SW 1271 (cell line): ENCODE measurements around the gene COLEC11.

Experiments used
- DNase-seq, 2 experiments: peaks; one replicate each; lab custom pipeline; 2025; lab: John Stamatoyannopoulos, UW

COLEC11 gene

DNA sequence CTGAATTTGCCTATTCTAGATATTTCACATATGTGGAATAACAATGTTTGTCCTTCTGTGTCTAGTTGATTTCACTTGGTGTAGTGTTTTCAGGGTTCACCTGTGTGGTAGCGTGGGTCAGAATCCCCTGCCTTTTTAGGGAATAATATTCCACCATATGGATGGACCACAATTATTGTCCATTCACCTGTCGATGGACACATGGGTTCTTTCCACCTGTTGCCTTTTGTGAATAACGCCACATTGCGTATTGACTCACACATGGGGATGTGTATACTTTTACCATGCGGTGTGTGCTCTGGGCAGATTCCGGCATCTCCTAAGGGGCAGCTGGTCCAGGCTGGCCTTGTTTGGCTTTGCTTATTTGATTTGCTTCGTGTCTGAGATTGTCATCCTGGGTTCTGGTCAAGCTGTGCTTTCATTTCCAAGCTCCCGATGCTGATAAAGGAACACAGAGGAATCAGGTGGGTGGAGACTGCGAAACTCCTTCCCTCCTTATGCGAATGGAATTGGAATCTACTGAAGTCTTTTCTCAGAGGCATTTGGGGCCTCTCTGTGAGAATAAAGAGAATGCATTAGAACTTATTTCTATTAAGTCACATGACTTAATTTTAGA is 44.2 kb downstream of the COLEC11 start:
- no peak for DNase-seq

DNA sequence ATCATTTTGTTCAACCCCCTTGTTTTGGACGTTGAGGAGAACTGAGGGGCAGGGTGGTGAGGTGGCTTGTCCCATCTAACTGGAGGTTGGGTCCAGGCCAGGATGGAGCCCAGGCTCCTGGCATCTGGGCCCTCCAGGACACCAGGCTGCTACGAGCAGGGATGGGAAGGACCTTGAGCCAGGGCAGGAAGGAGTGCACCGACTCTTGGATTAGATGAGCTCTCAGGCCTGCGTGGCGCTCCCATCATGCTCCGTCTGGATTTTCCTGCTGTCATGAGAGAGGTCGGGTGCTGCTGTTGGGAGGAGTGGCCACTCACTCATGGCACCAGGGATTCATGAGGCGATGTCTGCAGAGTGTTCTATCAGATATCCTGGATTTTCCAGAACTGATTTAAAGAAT is 44.7 kb downstream of the COLEC11 start:
- DNase-seq: no peak

DNA sequence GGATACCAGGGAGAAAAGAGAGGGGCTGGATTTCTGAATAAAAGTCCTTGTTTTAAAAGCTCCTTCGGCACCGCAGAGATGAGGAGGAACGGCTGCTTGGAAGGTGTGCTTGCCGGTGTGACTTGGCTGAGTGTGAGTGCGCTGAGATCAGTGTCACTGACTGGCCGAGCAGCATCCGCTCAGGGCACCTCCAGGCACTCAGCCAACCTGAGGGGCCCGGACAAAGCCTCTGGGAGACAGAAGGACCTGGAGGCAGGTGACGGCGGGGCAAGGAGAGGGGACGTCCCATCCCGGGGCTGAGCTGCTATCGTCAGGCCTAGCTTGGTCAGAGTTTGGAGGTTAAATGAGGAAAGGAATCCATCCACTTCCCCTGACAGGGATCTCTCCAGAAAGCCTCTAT is 46.3 kb downstream of the COLEC11 start:
- DNase-seq: no peak

DNA sequence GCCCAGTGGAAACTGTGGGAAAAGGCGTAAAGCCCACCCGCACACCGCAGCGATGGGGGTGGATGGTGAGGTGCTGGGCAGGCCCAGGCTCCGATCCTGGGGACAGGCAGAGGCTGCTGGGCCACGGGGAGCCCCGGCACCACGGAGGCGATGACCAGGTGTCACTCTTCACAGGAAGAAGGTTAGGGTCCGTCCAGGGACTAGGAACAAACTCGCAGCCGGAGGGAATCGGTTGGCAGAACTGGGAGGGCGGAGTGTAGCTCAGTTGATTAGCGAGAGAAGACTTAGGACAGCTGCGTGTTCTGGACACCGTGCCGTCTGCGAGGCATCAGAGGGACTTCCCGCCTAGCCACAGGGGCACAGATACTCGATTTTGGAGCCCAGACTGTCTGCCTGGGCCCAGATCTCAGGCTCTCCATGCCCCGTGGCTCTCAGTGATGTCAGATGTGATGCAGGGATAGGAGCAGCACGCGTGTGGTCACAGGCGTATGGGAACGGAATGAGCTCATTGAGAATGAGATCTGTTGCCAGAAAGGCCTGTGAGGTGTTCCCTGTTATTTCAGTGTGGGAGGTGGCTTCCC is 47.0 kb downstream of the COLEC11 start:
- DNase-seq: no peak

DNA sequence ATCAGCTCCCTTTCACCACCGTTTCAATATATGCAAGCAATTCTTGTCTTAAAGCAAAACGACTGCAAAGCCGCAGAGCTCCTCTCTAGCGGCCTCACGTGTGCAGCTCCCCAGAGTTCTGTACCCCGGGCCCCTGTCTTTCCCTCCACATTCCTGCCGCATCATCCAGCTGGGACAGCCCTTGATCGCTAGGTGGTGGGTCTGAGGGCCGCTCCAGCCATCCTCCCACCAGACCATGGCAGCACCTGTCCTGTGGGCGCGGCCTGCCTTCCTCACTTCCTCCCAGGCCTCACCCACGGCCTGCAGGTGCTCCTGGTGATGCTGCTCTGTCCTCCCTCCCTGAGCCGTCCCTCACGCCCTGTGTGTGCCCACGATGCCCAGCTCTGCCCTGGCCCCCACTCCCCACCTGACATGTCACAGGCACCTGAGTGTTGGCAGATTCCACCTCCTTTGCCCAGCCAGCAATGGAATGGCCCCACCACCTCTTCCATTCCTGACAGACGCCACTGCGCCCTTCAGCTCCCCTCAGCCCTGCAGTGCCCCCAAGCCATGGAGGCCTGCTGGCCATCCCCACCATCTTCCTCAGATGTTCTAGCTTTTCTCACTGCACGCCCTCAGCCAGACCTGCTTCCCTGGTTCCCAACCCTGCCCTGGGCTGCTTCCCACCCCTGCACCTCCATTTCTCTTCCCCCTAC is 47.8 kb downstream of the COLEC11 start:
- DNase-seq: no peak

DNA sequence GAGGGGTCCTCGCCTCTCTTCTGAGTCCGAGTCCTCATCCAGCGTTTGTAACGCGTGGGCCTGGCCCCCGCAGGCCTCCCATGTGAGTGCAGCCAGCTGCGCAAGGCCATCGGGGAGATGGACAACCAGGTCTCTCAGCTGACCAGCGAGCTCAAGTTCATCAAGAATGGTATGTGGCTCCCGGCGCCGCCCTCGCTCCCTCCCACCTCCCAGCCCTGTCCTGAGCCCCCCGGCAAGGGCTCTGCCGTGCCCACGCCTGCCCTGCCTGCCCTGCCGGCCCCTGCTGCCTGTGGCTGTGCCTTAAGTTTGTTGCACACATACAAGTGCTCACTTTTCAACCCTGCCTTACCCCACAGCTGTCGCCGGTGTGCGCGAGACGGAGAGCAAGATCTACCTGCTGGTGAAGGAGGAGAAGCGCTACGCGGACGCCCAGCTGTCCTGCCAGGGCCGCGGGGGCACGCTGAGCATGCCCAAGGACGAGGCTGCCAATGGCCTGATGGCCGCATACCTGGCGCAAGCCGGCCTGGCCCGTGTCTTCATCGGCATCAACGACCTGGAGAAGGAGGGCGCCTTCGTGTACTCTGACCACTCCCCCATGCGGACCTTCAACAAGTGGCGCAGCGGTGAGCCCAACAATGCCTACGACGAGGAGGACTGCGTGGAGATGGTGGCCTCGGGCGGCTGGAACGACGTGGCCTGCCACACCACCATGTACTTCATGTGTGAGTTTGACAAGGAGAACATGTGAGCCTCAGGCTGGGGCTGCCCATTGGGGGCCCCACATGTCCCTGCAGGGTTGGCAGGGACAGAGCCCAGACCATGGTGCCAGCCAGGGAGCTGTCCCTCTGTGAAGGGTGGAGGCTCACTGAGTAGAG is 48.7 kb downstream of the COLEC11 start:
- no peak for DNase-seq

DNA sequence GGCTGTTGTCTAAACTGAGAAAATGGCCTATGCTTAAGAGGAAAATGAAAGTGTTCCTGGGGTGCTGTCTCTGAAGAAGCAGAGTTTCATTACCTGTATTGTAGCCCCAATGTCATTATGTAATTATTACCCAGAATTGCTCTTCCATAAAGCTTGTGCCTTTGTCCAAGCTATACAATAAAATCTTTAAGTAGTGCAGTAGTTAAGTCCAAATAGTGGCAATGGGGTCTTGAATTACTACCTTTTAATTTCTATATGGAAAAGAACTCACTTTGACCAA is 49.3 kb downstream of the COLEC11 start:
- DNase-seq: no peak

DNA sequence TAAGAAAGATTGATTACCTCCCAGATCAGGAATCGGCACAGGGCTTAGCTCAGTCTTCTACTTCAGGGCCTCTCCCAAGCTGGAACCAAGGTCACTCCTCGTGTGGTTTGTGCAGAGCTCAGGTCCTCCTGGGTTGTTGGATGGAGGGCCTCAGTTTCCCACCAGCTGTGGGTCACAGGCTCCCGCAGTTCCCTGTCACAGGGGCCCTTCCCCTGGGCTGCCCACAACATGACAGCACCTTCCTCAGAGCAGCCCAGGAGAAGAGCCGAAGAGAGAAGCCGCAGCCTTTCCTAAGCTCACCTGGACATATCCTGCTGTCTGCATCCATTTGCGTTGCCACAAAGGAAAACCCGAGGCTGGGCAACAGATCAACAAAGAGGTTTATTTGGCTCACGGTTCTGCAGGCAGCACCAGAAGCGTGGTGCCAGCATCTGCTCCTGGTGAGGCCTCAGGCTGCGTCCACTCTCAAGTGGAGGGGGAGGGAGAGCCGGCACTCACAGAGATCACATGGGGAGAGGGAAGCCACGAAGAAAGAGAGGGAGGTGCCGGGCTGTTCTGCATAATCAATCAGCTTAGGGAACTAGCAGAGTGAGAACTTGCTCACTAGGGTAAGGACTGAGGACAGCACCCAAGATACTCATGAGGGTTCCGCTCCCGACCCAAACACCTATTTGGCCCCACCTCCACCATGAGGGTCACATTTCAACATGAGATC is 50.1 kb downstream of the COLEC11 start:
- DNase-seq: no peak

DNA sequence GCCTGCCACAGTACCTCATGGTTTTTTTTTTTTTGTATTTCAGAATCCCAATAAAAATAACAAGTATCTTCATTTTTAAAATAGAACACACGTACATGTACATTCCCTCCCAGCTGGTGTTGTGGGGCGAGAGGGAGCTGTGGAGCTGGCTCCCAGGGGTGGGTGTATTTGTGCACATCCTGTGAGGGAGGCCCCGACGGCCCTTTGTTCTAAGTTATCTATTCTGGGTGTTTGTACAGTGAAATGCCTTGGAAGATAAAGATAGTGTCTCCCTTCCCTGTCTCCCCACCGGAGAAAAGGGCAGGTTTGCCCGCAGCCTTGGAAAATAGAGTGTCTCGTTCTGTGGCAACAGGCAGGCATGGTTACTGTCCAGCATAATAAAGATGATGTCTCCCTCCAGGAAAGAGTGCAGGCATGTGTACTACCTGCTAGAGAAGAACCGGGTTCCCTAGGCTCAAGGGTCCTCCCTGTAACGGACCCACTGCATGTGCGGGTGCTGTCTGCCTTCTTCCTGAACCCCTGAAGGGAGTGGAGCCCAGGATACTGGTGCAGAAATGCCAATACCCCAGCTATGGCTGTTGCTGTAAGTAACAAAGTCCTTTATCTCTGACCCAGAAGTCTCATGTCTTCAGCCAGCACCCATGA is 51.0 kb downstream of the COLEC11 start:
- no peak for DNase-seq

DNA sequence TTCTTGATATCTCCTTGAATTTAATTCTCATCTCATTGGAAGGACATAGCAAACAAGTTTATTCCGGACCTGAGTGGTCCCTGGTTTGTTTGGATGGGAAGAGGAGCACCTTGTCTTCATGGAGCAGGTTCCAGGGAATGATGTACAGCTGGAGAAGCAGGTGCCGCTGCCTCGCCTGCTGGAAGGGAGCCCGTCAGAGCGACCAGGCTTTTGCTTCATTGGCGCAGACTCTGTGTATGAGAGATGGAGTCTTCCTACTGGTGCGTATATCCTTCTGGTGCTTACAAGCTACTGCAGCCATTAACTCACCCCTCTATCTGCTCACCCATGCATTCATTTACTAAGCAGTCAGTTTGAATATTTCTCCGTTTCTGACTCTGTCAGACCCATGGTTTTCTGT is 51.5 kb downstream of the COLEC11 start:
- DNase-seq: no peak

DNA sequence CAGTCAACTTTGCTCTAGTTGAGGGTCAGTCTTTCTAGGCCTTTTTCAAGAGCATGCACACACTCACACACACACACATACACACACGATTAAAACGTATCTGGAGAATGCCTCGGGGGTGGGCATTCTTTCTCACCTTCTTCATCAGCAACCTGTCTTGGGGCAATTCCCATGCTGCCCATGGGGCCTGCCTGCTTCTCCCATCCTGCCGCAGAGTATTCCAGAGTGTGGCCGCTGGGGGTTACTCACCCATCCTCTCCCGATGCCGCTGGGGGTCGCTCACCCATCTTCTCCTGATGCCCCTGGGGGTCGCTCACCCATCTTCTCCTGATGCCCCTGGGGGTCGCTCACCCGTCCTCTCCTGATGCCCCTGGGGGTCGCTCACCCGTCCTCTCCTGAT is 52.3 kb downstream of the COLEC11 start:
- DNase-seq: no peak

DNA sequence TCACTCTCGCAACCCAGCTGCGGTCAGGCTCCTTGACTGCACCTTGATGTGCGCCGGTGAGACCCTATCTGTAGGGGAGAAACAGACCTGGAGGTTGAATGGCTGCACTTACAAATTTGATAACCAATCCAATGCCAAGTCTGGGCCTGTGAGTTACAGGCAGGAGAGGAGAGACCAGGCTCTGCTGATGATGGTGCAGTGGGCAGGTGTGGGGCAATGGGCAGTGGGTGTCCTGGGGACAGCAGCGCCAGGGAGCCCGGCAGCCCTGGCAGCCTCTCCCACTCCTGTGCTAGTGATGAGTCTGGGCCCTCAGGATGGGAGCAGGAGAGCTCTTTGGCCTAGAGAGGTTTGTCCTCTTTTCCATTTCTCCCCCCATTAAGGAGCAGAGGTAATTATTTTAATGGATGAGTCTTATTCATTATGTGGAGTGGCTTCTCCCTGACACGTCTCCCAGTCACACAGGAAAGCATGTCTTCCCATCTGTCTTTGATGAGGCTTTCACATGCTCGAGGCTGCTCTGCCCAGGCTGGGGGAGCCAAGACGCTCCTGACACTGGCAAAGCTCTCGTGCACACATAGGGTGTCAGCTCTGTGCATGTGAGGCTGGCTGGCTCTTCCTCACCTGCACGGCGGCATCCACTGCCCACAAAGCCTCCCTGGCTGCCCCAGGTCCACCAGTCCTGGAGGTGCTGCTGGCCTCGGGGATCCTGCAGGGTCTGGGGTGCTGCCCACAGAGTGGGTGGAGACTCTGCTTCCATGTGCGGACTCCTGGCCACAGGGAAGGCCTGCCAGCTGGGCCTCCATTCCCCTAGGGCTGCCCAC is 53.1 kb downstream of the COLEC11 start:
- no peak for DNase-seq

DNA sequence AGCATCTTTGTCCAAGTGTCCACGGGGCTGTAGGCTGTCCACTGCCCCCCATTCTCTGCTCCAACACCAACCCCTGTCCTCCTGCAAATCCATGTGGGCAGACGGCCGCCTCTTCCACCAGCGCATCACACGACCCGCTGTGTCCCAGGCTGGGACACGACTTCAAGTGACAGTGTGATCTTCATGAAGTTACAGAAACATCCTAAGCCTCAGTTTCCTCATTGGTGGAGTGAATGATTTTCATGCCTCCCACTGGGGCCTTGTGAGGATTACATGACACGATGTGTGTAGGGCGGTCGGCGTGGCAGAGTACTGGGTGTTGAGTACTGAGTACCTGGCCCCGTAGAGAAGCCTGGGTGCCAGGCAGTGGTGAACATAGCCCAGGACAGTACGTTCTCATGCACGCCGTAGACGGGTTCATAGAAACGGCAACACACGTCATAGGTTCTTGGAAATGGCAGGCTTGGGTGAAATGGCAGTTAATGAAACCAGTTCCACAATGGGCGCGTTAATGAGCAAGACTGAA is 53.8 kb downstream of the COLEC11 start:
- DNase-seq: no peak

DNA sequence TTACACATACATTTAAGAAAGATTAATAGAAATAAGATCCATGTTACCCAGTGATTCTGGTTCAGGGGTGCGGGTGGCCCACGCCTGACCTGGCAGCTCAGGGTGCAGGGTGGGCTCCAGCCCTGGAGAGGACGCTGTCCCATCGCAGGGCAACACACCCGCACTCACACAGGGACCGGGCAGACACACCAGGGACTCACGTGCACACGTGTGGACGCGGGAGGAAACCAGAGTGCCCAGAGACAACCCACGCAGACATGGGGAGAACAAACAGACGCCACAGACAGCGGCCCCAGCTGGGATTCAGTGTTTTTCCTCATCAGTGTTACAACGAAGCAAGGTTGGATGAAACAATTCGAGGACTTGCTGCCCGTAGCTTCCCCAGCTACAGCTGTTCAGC is 54.7 kb downstream of the COLEC11 start:
- no peak for DNase-seq

DNA sequence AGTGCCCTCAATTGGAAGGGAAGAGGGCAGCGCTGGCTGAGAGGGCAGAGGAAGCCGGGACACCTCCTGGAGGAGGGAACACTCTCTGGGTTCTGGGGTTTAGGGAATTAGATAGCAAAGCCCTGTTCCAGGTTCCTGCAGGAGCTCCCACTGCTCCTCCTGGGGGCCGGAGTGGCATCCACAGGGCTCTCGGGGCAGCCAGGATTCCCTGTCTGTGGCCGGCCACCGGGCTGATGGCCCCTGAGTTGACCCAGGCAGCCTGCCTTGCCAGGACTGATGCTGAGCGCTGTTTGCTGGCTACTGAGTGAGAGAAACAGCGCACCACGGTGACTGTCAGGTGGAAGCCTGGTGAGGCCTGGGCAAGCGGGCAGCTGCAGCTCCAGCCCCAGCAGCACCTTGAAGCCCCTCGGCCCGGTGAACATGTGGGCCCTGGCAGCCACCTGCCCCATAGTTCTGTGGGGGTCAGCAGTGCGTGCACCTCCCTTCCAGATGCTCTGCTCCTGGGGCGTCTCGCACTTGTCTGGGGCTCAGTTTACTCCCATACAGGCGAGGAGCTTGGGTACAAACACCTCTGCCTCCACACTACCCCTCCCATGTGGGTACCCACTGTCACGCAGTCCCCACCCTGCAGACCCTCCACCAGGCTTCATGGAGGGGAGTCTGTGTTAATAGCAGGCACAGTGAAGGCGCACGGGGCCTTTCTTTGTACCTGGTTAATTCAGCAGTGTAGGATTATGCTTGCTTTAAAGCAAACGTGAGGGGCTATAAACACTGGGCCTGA is 55.4 kb downstream of the COLEC11 start:
- no peak for DNase-seq

DNA sequence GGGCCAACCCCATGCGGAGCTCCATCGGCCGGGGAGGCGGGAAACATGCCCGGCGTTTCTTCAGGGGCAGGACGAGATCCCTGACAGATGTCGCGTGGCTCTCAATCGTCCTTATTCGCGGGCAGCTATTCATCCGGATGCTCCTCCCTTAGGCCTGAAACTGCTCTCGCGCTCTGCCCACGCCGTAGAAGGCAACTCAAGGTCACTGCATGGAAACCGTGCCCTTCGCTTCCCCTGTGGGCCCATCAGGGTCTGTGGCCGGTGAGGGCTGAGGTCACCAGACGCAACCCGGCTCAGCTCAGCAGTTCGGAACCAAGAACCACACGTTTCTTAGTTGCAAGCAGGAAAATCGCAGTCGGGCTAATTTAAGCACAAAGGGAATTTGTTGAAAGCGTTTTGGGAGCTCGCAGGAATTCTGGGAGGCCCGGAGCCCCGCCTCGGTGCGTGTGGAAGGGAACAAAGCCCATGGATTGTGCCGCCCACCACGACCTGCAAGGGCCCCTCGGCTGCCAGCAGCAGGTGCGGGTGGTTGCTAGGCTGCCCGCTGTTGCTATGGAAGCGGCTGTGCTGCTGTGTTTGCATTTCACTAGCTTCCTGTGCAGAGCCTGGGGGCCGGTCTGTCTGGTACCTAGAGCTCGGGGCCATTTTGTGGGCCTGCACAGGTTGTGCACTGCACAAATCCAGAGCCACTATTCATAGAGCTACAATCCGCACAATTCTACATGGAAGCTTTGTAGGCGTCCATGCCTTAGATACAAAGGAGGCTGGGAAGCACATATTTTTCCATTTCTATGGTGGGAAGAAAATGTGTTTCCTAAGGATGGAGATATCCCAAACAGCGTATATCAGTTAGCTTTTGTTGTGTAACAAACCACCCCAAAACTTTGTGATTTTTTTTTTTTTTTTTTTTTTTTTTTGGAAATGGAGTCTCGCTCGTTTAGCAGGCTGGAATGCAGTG is 57.1 kb downstream of the COLEC11 start:
- no peak for DNase-seq

DNA sequence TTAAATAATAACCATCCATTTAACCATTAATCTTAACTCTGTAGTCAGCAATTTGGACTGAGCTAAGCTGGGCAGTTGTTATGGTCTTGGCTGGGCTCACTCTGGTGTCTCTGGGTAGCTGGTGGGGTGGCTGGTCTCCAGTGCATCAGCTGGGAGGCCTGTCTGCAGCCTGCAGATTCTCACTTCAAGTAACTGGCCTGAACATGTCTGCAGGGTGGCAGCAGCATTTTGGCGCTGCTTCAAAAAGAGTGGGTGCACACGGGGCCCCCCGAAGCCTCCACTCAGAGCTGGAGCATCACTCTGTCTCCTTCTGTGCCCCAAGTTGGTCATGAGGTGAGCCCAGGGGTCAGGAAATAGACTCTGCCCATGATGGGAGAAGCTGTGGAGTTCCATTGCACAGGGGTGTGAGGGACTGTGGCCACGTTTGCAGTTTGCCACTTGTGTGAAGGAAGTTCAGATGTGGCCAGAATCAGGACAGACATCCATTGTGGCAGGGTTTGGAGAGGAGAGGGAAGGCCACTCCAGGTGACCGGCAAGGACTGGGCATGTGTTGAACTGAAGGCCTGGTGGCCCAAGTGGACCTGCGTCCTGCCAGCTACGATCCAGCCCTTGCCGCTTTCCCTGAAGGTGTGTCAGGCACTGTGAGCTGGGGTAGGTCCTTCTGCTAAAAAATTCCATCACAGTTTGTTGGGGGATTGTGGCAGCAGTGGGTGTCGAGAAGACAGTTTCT is 58.1 kb downstream of the COLEC11 start:
- no peak for DNase-seq

DNA sequence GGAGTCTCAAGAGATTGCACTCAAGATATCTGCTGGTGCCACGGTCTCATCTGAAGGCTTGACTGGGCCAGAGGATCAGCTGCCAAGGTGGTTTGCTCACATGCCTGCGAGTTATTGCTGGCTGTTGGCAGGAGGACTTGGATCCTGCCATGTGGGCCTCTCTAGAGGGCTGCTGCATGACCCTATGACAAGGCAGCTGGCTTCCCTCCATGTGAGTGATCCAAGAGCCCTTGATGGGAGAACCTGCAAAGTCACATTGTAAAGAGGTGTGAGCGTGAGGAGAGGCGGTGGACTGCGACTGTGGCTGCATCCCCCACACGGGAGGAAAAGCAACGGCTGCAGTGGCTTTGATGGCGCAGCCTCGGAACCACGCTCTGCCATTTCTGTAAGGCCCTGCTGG is 59.1 kb downstream of the COLEC11 start:
- no peak for DNase-seq
